ENCODE measurements around the gene FAM174C. TPM values are rescaled to one million over a fixed set of nuclear protein-coding genes. Genes with fewer than 3 reads are reported as not detected.

FAM174C gene
- total and polyA plus RNA-seq, 12 donors = 8.2 to 70.2 (median 13.4) TPM

GRCh38 chr19:1249990-1250436 is 25.3 kb upstream of the FAM174C start:
- no peak for TF ChIP-seq CTCF (IDR thresholded peaks at IDR 0.05)
- Histone ChIP-seq H3K27me3 (no peaks in the 10 kb centered on the region), H3K27ac (peak overlapping the region; percentile 95 to 100 (median 100)), H3K4me1 (peaks cover 39 to 75% (median 65%) of the 10 kb centered on the region in 9 donors), H3K4me3 (peak overlapping the region; percentile 69 to 99 (median 94)), H3K36me3 (peaks cover 3 to 39% (median 17%) of the 10 kb centered on the region in 9 donors), H3K9me3 (no peaks in the 10 kb centered on the region)
- intact Hi-C loops (cut with DNase I) = loop anchor here in 4 of 10 donors (1.0 to 10.0 kb wide), 3 partner anchors 16 to 325 kb away; partner anchors contain the start of gene ARID3A (in 1 of the 4)
- DNase-seq = no peak
- WGBS, 2 donors = 1% methylated on average over 52 to 67 of the region's 67 CpGs
- no peak for ATAC-seq

- Histone ChIP-seq H3K36me3 (peaks cover 9 to 45% (median 23%) of the 10 kb centered on the region in 9 donors), H3K4me1 (peaks cover 40 to 75% (median 66%) of the 10 kb centered on the region in 9 donors), H3K4me3 (peak overlapping the region; percentile 58 to 99 (median 94)), H3K9me3 (no peaks in the 10 kb centered on the region), H3K27ac (peak overlapping the region; percentile 95 to 100 (median 100)), H3K27me3 (no peaks in the 10 kb centered on the region)
- DNase-seq = peak in 1 of 2 donors; percentile 76
- no peak for TF ChIP-seq CTCF (IDR thresholded peaks at IDR 0.05)
- no peak for ATAC-seq
- 1 to 3% methylated on average over 49 to 87 of the region's 90 CpGs for WGBS, 2 donors
- intact Hi-C loops (cut with DNase I) = no loop called here
Observed at GRCh38 chr19:1250437-1251260, 24.7 kb upstream of the FAM174C start.

- peaks cover 15 to 54% (median 30%) of the 10 kb centered on the region in 9 donors for H3K36me3 ChIP-seq
- no peaks in the 10 kb centered on the region for H3K27me3 ChIP-seq
- DNase-seq (peak; percentile 84 to 86), ATAC-seq (peak; percentile 0 to 20 (median 4))
- intact Hi-C loops (cut with DNase I) = no loop called here
- H3K4me3 ChIP-seq = peak overlapping the region; percentile 58 to 99 (median 94)
- H3K9me3 ChIP-seq = no peaks in the 10 kb centered on the region
- 5 to 6% methylated on average over 39 to 41 of the region's 41 CpGs for WGBS, 2 donors
- H3K27ac ChIP-seq = peak overlapping the region; percentile 95 to 100 (median 100)
- peaks cover 39 to 75% (median 66%) of the 10 kb centered on the region in 9 donors for H3K4me1 ChIP-seq
- TF ChIP-seq CTCF (IDR thresholded peaks at IDR 0.05) = no peak
Observed at GRCh38 chr19:1251330-1252220, 23.8 kb upstream of the FAM174C start.
